Fibroblast of the aortic adventitia (primary cell): ENCODE measurements around the gene PLA2G4E. TPM values are rescaled to one million over a fixed set of nuclear protein-coding genes. Genes with fewer than 3 reads are reported as not detected.

ENCODE experiments used
- DNase-seq: peaks from one replicate; pipeline ENCODE4 v3.0.0-alpha.2; 2010; ENCODE audit warnings: low read depth
- H3K4me3 ChIP-seq: 2 replicates; pipeline ENCODE4 v1.5.1; 2011; ENCODE audit warnings: low read depth, mild to moderate bottlenecking, control low read depth, low read length, moderate library complexity
- total RNA-seq: library from RNA; depleted of rRNA; stranded (reverse); fragments of >200 nt; gene quantifications from 2 replicates; pipeline ENCODE4 v1.2.3, GENCODE V29; 2012; ENCODE audit warnings: low replicate concordance
- TF ChIP-seq, protein P1 (sequence below): IDR thresholded peaks from 2 replicates; pipeline ENCODE4 v1.5.1; 2011; ENCODE audit warnings: mild to moderate bottlenecking, low read length, control low read depth, inconsistent platforms; ENCODE audit not compliant: insufficient read depth

Gene PLA2G4E
- total RNA-seq, 1 donor: not detected

DNA sequence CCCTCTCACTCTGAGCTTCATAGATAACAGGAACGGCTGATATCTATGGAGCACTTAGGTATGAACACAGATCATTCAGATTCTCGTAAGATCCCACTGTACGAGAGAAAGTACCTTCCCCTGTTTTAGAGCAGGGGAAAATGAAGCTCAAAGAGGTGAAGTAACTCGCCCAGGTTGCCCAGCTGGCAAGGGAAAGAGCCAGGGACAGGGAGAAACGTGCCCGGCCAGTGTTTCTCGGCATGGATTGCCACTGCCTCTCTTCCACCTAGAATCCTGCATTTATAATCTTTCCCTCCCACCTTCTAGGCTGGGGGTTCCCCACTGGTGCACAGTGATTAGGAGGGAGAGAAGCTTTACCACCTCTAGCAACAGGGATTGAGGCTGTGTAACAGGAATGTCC, 87.5 kb downstream of the PLA2G4E start:
- no peak overlapping the region for H3K4me3 ChIP-seq
- TF ChIP-seq, protein P1, sequence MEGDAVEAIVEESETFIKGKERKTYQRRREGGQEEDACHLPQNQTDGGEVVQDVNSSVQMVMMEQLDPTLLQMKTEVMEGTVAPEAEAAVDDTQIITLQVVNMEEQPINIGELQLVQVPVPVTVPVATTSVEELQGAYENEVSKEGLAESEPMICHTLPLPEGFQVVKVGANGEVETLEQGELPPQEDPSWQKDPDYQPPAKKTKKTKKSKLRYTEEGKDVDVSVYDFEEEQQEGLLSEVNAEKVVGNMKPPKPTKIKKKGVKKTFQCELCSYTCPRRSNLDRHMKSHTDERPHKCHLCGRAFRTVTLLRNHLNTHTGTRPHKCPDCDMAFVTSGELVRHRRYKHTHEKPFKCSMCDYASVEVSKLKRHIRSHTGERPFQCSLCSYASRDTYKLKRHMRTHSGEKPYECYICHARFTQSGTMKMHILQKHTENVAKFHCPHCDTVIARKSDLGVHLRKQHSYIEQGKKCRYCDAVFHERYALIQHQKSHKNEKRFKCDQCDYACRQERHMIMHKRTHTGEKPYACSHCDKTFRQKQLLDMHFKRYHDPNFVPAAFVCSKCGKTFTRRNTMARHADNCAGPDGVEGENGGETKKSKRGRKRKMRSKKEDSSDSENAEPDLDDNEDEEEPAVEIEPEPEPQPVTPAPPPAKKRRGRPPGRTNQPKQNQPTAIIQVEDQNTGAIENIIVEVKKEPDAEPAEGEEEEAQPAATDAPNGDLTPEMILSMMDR: no peak
- no peak for DNase-seq

DNA sequence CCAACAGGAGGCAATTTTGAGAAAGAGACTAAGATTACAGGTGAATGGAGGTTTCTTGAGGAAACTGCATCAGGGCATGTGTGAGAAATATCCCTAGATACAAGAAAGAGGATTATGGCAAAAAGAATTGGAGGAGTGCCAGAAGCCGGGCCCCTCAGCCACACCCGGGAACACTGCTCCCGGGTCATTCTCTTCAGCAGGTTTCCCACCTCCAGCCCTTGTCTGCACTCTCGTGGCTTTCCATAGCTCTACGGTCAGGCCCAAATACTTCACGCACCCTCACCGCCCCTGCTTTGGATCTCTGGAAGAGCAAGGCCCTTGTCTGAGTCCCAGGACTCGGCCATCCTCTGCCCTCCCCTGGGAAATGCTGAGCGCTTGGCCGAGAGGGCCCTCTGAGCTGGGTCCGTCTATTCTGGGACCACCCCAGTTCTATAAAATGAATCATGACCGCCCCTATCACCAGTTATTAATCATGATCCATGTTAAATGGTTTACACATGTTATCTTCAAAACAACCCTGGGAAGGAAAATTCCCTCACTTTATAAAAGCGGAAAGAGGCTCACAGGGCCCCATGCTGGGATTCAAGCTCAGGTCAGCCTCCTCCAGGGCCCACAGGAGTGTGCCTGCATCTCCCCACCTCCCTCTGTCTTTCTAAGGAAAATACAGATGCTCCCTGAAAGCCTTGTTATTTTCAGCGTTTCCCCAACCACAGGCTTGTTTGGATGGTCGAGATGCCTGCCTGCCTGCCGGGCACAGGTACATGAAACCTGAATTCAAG, 88.1 kb downstream of the PLA2G4E start:
- DNase-seq: no peak
- TF ChIP-seq, protein P1: no peak
- H3K4me3 ChIP-seq: no peak overlapping the region

DNA sequence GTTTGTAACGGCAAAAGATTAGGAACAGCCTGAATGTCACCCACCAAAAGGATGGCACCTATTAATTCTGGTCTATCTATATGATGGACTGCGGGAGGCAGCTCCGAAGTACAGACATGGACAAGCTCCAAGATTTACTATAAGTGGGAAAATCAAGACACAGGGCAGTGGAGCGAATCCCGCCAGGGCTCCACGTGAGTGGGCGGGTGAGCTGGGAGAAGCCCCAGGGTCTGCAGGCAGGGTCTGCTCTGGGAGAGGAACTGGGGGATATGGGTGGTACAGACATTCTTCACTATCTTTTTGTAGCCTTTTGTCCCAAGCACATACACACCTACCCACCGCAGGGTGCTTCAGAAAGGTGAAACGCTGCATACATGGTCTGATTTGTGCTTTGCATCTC, 88.7 kb downstream of the PLA2G4E start:
- H3K4me3 ChIP-seq: no peak overlapping the region
- TF ChIP-seq, protein P1: no peak

More for the DNA sequence above, 88.7 kb downstream of the PLA2G4E start:
- no peak for DNase-seq

Other genes starting within 250 kb of the PLA2G4E start
- gene MAPKBP1, start 246.6 kb downstream of the PLA2G4E start, total RNA-seq: 12.7 and 20.8 TPM in 2 replicates
- 3.1 and 6.3 TPM in 2 replicates for gene JMJD7, start 192.9 kb downstream of the PLA2G4E start, total RNA-seq
- 0.49 and 0.54 TPM in 2 replicates for gene PLA2G4B, start 182.2 kb downstream of the PLA2G4E start, total RNA-seq
- gene SPTBN5, start 127.0 kb downstream of the PLA2G4E start, total RNA-seq: 0.18 and 0.57 TPM in 2 replicates
- gene EHD4, start 48.5 kb downstream of the PLA2G4E start, total RNA-seq: 10.8 and 12.1 TPM in 2 replicates
- gene PLA2G4D, start 73.5 kb upstream of the PLA2G4E start, total RNA-seq: not detected in 2 replicates
- not detected in 2 replicates for gene PLA2G4F, start 135.6 kb upstream of the PLA2G4E start, total RNA-seq
- gene VPS39, start 187.3 kb upstream of the PLA2G4E start, total RNA-seq: 61.8 and 174 TPM in 2 replicates